HepG2 (cell line): ENCODE measurements around the gene JMJD7. TPM values are rescaled to one million over a fixed set of nuclear protein-coding genes. Genes with fewer than 3 reads are reported as not detected.

ENCODE experiments used
- ATAC-seq: fragments of 200-7000 bp; cut with Tn5 transposase; 3 replicates; pipeline ENCODE4 v1.9.1; 2020; ENCODE audit warnings: mild to moderate bottlenecking, moderate library complexity
- BruUV-seq: library from RNA; stranded (reverse); fragments of 400-500 nt; replicated peaks from 2 replicates; lab custom pipeline; 2021; lab: Mats Ljungman, UMichigan
- CTCF ChIA-PET: fragments of 300-600 bp; formaldehyde crosslinking; extraction: SDS; loops from one replicate; lab custom pipeline; 2021; ENCODE audit warnings: low total read pairs, inconsistent platforms, low intra/inter-chr PET ratio; lab: Yijun Ruan, JAX
- POLR2A ChIA-PET: fragments of 350-600 bp; sonication (Branson Sonifier 250); formaldehyde crosslinking; loops from one replicate; lab custom pipeline; 2020; ENCODE audit warnings: antibody characterized with exemption, inconsistent platforms; lab: Yijun Ruan, JAX
- DNase-seq: peaks from one replicate; pipeline ENCODE4 v3.0.0-alpha.2; 2015; ENCODE audit warnings: low spot score
- FAIRE-seq: peaks from 3 replicates; lab custom pipeline; 2011; peaks lifted over from hg19 to GRCh38; lab: Jason Lieb, UNC
- H2AFZ ChIP-seq: one replicate; pipeline ENCODE4 v1.6.1; 2011; ENCODE audit warnings: low read length, inconsistent platforms
- H3K27ac ChIP-seq: fragments of 300-600 bp; 3 replicates; pipeline ENCODE4 v1.8.0; 2011; ENCODE audit warnings: mixed run types, mild to moderate bottlenecking, mixed read lengths, low read length, inconsistent platforms; ENCODE audit not compliant: insufficient read depth; ENCODE audit errors: extremely low read length
- H3K27me3 ChIP-seq, 2 experiments: fragments of 200-600 bp in 1 of 2; 2 replicates in 1 of 2; 3 replicates in 1 of 2; pipeline versions ENCODE4 v1.6.0 to v1.8.0; 2011; ENCODE audit warnings: low read length in 2 of 2, mild to moderate bottlenecking in 2 of 2, moderate library complexity in 2 of 2, inconsistent platforms in 1 of 2; ENCODE audit not compliant: insufficient read depth in 2 of 2, control insufficient read depth in 1 of 2
- H3K36me3 ChIP-seq, 2 experiments: fragments of 200-600 bp in 1 of 2; replicated peaks in 1 of 2; 2 replicates in 1 of 2; 3 replicates in 1 of 2; pipeline versions ENCODE4 v1.5.1 to v1.8.0; 2011; ENCODE audit warnings: low read length in 2 of 2, inconsistent platforms in 1 of 2; ENCODE audit not compliant: insufficient read depth in 2 of 2, control insufficient read depth in 1 of 2
- H3K4me1 ChIP-seq: 2 replicates; pipeline ENCODE4 v1.5.1; 2012; ENCODE audit warnings: low read length, inconsistent platforms; ENCODE audit not compliant: insufficient read depth
- H3K4me2 ChIP-seq: 2 replicates; pipeline ENCODE4 v1.6.0; 2011; ENCODE audit warnings: low read depth, low read length, inconsistent platforms
- H3K4me3 ChIP-seq, 3 experiments: fragments of 200-600 bp in 1 of 3; sonication (generic), shearing (Covaris generic) in 1 of 3; replicated peaks in 1 of 3; 2 replicates each; pipeline ENCODE4 v1.5.1; 2011 to 2016; ENCODE audit warnings: low read length in 3 of 3, inconsistent platforms in 2 of 3, low read depth in 2 of 3, mild to moderate bottlenecking in 2 of 3, control low read depth in 1 of 3, mixed read lengths in 1 of 3; ENCODE audit not compliant: insufficient read depth in 1 of 3
- H3K79me2 ChIP-seq: one replicate; pipeline ENCODE4 v1.6.1; 2011; ENCODE audit warnings: low read length, inconsistent platforms; ENCODE audit not compliant: insufficient read depth
- H3K9ac ChIP-seq: 2 replicates; pipeline ENCODE4 v1.6.0; 2011; ENCODE audit warnings: mild to moderate bottlenecking, low read depth, low read length, inconsistent platforms; ENCODE audit not compliant: insufficient read depth
- H3K9me3 ChIP-seq: 2 replicates; pipeline ENCODE4 v1.5.1; 2012; ENCODE audit warnings: mild to moderate bottlenecking, low read length
- H4K20me1 ChIP-seq: 2 replicates; pipeline ENCODE4 v1.6.0; 2011; ENCODE audit warnings: inconsistent platforms, mild to moderate bottlenecking, low read length, moderate library complexity; ENCODE audit not compliant: insufficient read depth
- AGO1 ChIP-seq: fragments of 200-400 bp; formaldehyde crosslinking; IDR thresholded peaks from 2 replicates; pipeline ENCODE4 v1.6.1; 2017; ENCODE audit warnings: mild to moderate bottlenecking, low read depth, low read length, moderate library complexity; ENCODE audit not compliant: poor library complexity, severe bottlenecking
- BCL6 ChIP-seq: IDR thresholded peaks from 2 replicates; pipeline ENCODE4 v1.6.1; 2016; ENCODE audit warnings: missing genetic modification reagents, missing compliant biosample characterization
- FOXO4 ChIP-seq: sonication (generic); formaldehyde crosslinking; conservative IDR thresholded peaks from 2 replicates; pipeline ENCODE4 v1.8.1; 2023; ENCODE audit warnings: missing genetic modification reagents
- HNRNPL ChIP-seq: fragments of 200-400 bp; formaldehyde crosslinking; IDR thresholded peaks from 2 replicates; pipeline ENCODE4 v1.6.1; 2017; ENCODE audit warnings: mild to moderate bottlenecking, low read depth, low read length
- TIGD3 ChIP-seq: sonication (generic); formaldehyde crosslinking; IDR thresholded peaks from 2 replicates; pipeline ENCODE4 v1.5.1; 2020; ENCODE audit warnings: mild to moderate bottlenecking, missing genetic modification reagents, borderline replicate concordance
- ZFX ChIP-seq: sonication (generic); formaldehyde crosslinking; IDR thresholded peaks from 2 replicates; pipeline ENCODE4 v1.4.0; 2020; ENCODE audit warnings: mild to moderate bottlenecking, low read depth, missing genetic modification reagents, moderate library complexity
- WGBS: methylation state at CpG from one replicate; pipeline ENCODE4 v1.1.6; 2017; ENCODE audit warnings: low lambda C conversion rate; 5-methylcytosine and 5-hydroxymethylcytosine counted together
- in situ Hi-C: cut with HindIII; loops from 2 replicates; pipeline ENCODE4 v1.10.0; 2017; ENCODE audit warnings: low pct_unique_long_range_greater_than_20kb; ENCODE audit not compliant: extremely low pct_ligation_motif_present
- intact Hi-C: fragments of 100-400 bp; cut with micrococcal nuclease; formaldehyde crosslinking; loops from one replicate; pipeline ENCODE4 v1.10.0; 2022; ENCODE audit not compliant: unreplicated experiment
- polyA plus RNA-seq, 8 experiments: library from polyadenylated mRNA; depleted of rRNA in 3 of 8; stranded (reverse) in 7 of 8; unstranded in 1 of 8; fragments of >200 nt; fragmentation: Illumina TruSeq in 4 of 8; extraction: Trizol in 4 of 8; gene quantifications; 2 replicates each; pipeline versions ENCODE4 v1.2.1 to v1.2.3, GENCODE V29; 2011 to 2016; ENCODE audit warnings: low read depth in 4 of 8, missing spikeins in 1 of 8, mixed read lengths in 1 of 8; ENCODE audit not compliant: insufficient read depth in 1 of 8
- total RNA-seq, 5 experiments: library from RNA; depleted of rRNA; stranded (reverse); fragments of >200 nt; fragmentation: Illumina TruSeq; extraction: Trizol; gene quantifications; 2 replicates each; pipeline ENCODE4 v1.2.3, GENCODE V29; 2016; ENCODE audit warnings: low read depth in 1 of 5
- TF ChIP-seq, protein P1 (sequence below): sonication (generic); formaldehyde crosslinking; IDR thresholded peaks from 2 replicates; pipeline ENCODE4 v1.4.0; 2020; ENCODE audit warnings: missing genetic modification reagents
- TF ChIP-seq, protein P2 (sequence below): IDR thresholded peaks from 2 replicates; pipeline ENCODE4 v1.6.1; 2012; ENCODE audit warnings: low read depth, low read length, improper control_type of control experiment
- TF ChIP-seq, protein P3 (sequence below): sonication (generic); formaldehyde crosslinking; IDR thresholded peaks from 2 replicates; pipeline ENCODE4 v1.8.1; 2023; ENCODE audit warnings: mild to moderate bottlenecking, moderate library complexity, missing genetic modification reagents

JMJD7 gene
- total and polyA plus RNA-seq, 2 of the 13 experiments (the other 11 are each of a cell fraction or from before 2014, with no cell fraction given), result 6.4 to 7.1 TPM

- POLR2A ChIA-PET, result no interaction called here
- Histone ChIP-seq H3K9ac (no peak overlapping the region), H3K4me2 (peak overlapping the region; percentile 76), H2AFZ (no peak overlapping the region), H3K4me1 (peaks cover 40% of the 10 kb centered on the region), H3K9me3 (no peaks in the 10 kb centered on the region), H3K4me3 (peak overlapping the region in 1 of 3 experiments; percentile 57; a peak in 1 of 6 replicates), H4K20me1 (no peaks in the 10 kb centered on the region), H3K27ac (no peak overlapping the region), H3K27me3 (peaks cover 7 to 69% of the 10 kb centered on the region in 2 experiments; a peak in 4 of 5 replicates), H3K79me2 (no peaks in the 10 kb centered on the region), H3K36me3 (no peaks in the 10 kb centered on the region)
- intact Hi-C loops, result no loop called here
- no peak for DNase-seq
- CTCF ChIA-PET, result no interaction called here
- in situ Hi-C loops, result no loop called here
- FAIRE-seq, result no peak
- TF ChIP-seq, protein P1, sequence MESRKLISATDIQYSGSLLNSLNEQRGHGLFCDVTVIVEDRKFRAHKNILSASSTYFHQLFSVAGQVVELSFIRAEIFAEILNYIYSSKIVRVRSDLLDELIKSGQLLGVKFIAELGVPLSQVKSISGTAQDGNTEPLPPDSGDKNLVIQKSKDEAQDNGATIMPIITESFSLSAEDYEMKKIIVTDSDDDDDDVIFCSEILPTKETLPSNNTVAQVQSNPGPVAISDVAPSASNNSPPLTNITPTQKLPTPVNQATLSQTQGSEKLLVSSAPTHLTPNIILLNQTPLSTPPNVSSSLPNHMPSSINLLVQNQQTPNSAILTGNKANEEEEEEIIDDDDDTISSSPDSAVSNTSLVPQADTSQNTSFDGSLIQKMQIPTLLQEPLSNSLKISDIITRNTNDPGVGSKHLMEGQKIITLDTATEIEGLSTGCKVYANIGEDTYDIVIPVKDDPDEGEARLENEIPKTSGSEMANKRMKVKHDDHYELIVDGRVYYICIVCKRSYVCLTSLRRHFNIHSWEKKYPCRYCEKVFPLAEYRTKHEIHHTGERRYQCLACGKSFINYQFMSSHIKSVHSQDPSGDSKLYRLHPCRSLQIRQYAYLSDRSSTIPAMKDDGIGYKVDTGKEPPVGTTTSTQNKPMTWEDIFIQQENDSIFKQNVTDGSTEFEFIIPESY (CRISPR knock-in tag), result peak; percentile 53
- TF ChIP-seq FOXO4 (CRISPR knock-in tag), result 0 out of 2 replicates have a peak, but pooled peaks have one; percentile 58
- no peak for TF ChIP-seq AGO1
- TF ChIP-seq HNRNPL, result 0 out of 2 replicates have a peak, but pooled peaks have one; percentile 37
- TF ChIP-seq, protein P2, sequence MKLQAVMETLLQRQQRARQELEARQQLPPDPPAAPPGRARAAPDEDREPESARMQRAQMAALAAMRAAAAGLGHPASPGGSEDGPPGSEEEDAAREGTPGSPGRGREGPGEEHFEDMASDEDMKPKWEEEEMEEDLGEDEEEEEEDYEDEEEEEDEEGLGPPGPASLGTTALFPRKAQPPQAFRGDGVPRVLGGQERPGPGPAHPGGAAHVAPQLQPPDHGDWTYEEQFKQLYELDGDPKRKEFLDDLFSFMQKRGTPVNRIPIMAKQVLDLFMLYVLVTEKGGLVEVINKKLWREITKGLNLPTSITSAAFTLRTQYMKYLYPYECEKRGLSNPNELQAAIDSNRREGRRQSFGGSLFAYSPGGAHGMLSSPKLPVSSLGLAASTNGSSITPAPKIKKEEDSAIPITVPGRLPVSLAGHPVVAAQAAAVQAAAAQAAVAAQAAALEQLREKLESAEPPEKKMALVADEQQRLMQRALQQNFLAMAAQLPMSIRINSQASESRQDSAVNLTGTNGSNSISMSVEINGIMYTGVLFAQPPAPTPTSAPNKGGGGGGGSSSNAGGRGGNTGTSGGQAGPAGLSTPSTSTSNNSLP, result no peak
- TF ChIP-seq, protein P3, sequence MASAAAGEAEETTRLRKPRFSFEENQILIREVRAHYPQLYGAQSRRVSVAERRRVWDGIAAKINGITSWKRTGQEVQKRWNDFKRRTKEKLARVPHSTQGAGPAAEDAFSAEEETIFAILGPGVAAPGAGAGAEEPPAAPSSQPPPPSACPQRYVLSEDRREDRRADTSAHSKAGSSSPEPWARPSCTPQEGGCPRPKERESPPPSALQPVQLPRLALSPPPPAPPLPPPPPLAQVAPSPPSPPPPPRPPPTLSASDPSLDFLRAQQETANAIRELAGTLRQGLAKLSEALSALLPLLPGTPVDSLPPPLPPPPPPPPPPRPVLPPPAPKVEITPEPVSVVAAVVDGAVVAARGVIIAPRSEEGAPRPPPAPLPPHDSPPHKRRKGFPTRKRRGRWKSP, result no peak
- TF ChIP-seq TIGD3 (CRISPR knock-in tag), result no peak
- TF ChIP-seq BCL6 (CRISPR knock-in tag), result no peak
- no peak for TF ChIP-seq ZFX (CRISPR knock-in tag)
- WGBS, result 52% methylated on average over 11 of the region's 25 CpGs
- no TSS peak for BruUV-seq
- ATAC-seq, result no peak
Measured at GRCh38 chr15:41866872-41867579, 39.1 kb downstream of the JMJD7 start.
